ENCODE measurements around the gene CCSAP.

GRCh38 chr1:229302740-229303139 lies 40.1 kb downstream of the CCSAP start:
- no peak for TF ChIP-seq CTCF (IDR thresholded peaks at IDR 0.05)
- TF ChIP-seq POLR2A (IDR thresholded peaks at IDR 0.05), result no peak
